SW 1271 (cell line): ENCODE measurements around the gene CFH.
"Not testable (repeated sequence)": the region's sequence is repeated elsewhere in the genome, so short reads cannot be mapped to it uniquely, and the experiment has no call there.

Experiments used
- DNase-seq, 2 experiments: peaks; one replicate each; lab custom pipeline; 2025; lab: John Stamatoyannopoulos, UW

Gene CFH

DNA sequence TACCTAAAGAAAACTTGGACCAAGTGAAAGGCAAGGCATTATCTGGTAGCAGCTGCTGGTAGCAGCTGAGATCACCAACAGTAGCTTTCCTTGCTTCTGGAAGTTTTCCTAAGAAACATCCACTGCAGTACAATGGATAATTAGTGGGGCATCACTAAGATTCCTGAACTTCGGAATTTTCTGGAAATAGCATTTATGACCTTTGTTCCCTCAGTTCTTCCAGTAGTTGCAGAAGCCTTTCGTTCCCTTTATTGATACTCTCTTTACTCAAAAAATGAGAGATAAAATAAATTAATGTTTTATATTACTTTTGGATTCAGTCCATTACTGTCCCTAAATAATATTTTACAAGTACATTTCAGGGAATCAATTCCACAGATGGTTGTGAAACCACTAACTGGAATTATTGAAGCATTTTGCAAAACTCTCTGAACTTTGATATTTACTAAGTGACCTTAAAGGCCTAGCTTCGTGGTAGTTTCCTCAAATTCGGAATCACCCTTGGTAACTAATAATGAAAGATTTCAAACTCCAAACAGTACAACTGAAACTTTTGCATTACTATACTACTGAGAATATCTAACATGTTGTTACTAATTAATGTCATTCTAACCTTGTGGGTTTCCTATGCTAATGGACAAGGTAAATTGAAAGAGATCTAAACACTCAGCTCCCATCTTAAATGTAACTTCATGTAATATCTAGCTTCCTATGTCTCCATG, 113.3 kb downstream of the CFH start:
- DNase-seq = not testable (repeated sequence)

DNA sequence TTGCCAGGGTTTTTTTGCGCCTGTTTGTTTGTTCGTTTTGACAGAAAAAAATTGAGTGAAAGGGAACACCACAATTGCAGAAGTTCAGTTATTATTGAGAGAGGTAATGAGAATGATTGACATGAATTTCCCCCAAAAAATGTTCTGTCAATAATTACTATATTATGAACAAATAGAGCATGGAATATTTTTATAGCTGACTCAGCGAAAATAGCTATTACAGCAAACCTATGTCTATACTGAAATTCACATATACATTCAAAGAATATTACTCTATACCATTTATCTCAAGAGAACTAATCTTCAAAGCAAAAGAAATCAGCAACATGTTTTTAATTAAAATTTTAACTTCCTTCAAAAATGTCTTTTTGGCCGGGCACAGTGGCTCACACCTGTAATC, 118.0 kb downstream of the CFH start:
- DNase-seq = not testable (repeated sequence)

DNA sequence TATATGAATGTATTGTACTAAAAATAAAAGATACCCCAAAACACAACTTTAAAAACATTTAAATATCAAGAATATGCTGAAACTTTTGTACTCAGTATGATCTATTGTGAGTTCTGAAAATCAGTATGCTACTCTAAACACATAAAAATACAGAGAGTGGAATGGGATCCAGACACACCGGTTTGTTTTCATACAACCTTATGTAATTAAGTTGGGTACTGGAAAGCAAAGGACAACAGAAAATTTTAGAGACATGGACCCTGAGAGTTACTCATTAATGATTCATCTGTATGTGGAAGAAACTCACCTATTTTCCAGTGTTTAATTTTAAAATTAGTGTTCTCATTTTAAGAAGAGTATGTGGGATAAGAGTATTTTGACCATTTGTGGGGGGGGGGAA, 121.9 kb downstream of the CFH start:
- no peak for DNase-seq

DNA sequence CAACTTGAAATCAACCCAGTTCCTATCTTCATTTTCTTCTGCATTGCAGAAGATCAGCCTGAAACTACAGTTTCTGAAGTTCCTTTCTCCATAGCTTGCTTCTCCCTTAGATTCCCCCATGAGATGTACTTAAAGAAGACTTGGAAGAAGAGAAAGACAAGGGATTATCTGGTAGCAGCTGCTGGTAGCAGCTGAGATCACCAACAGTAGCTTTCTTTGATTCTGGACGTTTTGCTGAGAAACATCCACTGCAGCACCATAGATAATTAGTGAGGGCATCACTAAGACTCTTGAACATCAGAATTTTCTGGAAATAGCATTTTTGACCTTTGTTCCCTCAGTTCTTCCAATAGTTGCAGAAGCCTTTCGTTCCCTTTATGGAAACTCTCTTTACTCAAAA, 122.3 kb downstream of the CFH start:
- DNase-seq = no peak

DNA sequence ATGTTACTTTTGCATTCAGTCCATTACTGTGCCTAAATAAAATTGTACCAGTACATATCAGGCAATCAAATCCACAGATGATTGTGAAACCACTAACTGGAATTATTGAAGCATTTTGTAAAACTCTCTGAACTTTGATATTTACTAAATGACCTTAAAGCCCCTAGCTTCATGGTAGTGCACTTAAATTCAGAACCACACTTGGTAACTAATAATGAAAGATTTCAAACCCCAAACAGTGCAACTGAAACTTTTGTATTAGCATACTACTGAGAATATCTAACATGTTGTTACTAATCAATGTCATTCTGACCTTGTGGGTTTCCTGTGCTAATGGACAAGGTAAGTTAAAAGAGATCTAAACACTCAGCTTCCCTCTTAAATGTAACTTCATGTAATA, 122.8 kb downstream of the CFH start, which contains the start of gene CFHR3:
CFHR3 (plus strand) TSS at position 238 of the 400 bp plus-strand sequence; CDS start at position 285, 47 bp downstream.
- no peak for DNase-seq

DNA sequence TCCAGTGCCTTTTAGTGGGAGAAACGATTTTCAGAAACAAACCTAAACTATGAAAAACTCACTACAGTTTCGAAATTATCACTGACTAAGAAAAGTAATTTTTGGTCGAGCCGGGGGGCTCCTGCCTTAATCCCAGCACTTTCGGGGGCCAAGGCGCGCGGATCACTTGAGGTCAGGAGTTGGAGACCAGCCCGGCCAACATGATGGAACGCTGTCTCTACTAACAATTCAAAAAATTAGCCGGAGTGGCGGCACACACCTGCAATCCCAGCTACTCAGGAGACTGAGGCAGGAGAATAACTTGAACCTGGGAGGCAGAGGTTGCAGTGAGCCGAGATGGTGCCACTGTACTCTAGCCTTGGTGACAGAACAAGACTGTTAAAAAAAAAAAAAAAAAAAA, 125.8 kb downstream of the CFH start:
- no peak for DNase-seq

DNA sequence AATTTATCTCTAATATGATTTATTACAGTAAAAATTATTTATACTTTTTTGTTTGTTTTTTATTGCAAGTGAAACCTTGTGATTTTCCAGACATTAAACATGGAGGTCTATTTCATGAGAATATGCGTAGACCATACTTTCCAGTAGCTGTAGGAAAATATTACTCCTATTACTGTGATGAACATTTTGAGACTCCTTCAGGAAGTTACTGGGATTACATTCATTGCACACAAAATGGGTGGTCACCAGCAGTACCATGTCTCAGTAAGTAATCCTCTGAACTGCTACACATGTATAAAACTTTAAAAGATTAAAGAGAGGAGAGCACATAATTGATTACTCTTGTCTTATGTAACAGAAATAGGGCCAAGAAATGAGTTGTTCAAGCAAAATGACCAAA, 127.2 kb downstream of the CFH start:
- no peak for DNase-seq

DNA sequence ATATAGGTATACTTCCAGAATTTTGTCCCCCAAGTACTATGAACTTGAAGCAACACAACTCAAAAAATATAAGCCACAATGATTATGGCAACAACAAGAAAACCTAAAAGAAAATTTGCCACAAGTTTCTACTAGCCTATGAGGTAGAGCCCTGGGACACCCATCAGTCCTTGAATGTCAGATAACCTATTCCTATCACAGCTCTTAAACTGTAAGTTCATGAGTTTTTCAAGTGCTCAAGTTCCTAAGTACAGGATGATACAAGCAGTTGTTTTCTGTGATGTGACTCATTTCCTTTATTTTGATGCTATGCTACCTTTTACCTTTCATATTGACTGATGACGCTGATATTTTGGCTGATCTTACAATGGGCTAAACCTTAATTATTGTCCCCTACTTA, 139.4 kb downstream of the CFH start:
- not testable (repeated sequence) for DNase-seq

DNA sequence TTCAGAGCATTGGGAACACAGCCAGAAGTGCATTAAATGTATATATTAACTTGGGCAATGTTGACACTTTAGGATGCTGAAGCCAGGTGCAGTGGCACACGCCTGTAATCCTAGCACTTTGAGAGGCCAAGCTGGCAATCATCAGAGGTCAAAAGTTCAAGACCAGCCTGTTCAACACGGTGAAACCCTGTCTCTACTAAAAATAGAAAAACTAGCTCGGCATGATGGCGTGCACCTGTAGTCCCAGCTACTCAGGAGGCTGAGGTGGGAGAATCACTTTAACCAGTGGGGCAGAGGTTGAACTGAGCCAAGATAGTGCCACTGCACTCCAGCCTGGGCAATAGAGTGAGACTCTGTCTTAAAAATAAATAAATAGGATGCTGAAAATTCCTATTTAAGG, 142.3 kb downstream of the CFH start:
- DNase-seq = not testable (repeated sequence)
